Islet precursor cell (in vitro differentiated cells): ENCODE data around the gene PCDHGA9.
"Not testable (repeated sequence)": the region's sequence is repeated elsewhere in the genome, so short reads cannot be mapped to it uniquely, and the experiment has no call there.

Experiments used
- DNase-seq: peaks from one replicate; pipeline ENCODE4 v3.0.0-alpha.2; 2018

PCDHGA9 gene

GRCh38 chr5:141384471-141385267 is 17.9 kb upstream of the PCDHGA9 start:
- no peak for DNase-seq

GRCh38 chr5:141387557-141388311 is 14.8 kb upstream of the PCDHGA9 start, which contains the start of gene PCDHGB4:
TSS of gene PCDHGB4 (plus strand) at chr5:141387698. CDS start at chr5:141387885, 187 bp downstream.
- DNase-seq = peak; percentile 83

GRCh38 chr5:141388661-141389060 is 13.9 kb upstream of the PCDHGA9 start:
- DNase-seq = no peak

GRCh38 chr5:141389153-141390042 is 13.2 kb upstream of the PCDHGA9 start:
- no peak for DNase-seq

GRCh38 chr5:141392429-141393198 is 10.0 kb upstream of the PCDHGA9 start, which contains the start of gene PCDHGA8:
TSS of gene PCDHGA8 (plus strand) at chr5:141392633. CDS start at chr5:141392814, 181 bp downstream.
- no peak for DNase-seq

GRCh38 chr5:141393267-141393666 is 9.3 kb upstream of the PCDHGA9 start:
- no peak for DNase-seq

- not testable (repeated sequence) for DNase-seq
Measured at GRCh38 chr5:141394401-141395187, 8.0 kb upstream of the PCDHGA9 start.

GRCh38 chr5:141397756-141398551 is 4.6 kb upstream of the PCDHGA9 start, which contains the start of gene PCDHGB5:
TSS of gene PCDHGB5 (plus strand) at chr5:141397947. CDS start at chr5:141398128, 181 bp downstream.
- not testable (repeated sequence) for DNase-seq

- DNase-seq = no peak
Measured at GRCh38 chr5:141398608-141399007, 4.0 kb upstream of the PCDHGA9 start.

- DNase-seq = no peak
Measured at GRCh38 chr5:141399555-141400258, 2.9 kb upstream of the PCDHGA9 start.

GRCh38 chr5:141403387-141403786 is 809 bp downstream of the PCDHGA9 start:
- DNase-seq = no peak

GRCh38 chr5:141407790-141408505 is 5.4 kb downstream of the PCDHGA9 start, which contains the start of gene PCDHGB6:
TSS of gene PCDHGB6 (plus strand) at chr5:141408021. CDS start at chr5:141408203, 182 bp downstream.
- DNase-seq = peak; percentile 85

- DNase-seq = no peak
Measured at GRCh38 chr5:141409598-141410306, 7.2 kb downstream of the PCDHGA9 start.

- DNase-seq = no peak
Measured at GRCh38 chr5:141411575-141411974, 9.0 kb downstream of the PCDHGA9 start.

- DNase-seq = no peak
Measured at GRCh38 chr5:141412854-141413539, 10.4 kb downstream of the PCDHGA9 start, which contains the start of gene PCDHGA10. TSS of gene PCDHGA10 (plus strand) at chr5:141412987. CDS start at chr5:141413176, 189 bp downstream.

GRCh38 chr5:141413540-141414069 is 11.0 kb downstream of the PCDHGA9 start:
- DNase-seq = no peak
